ENCODE data around the gene SLC38A8.

Gene SLC38A8

GRCh38 chr16:84036131-84036530, 6.5 kb downstream of the SLC38A8 start:
- Histone ChIP-seq H3K4me1 (ENCODE audit: insufficient read depth, low read length, poor library complexity, severe bottlenecking) (no peaks in the 10 kb centered on the region), H3K4me2 (ENCODE audit: low read depth, low read length, poor library complexity, severe bottlenecking) (no peak overlapping the region), H3K9ac (ENCODE audit: low read depth, low read length, poor library complexity, severe bottlenecking) (no peak overlapping the region), H3K9me2 (replicated peaks; ENCODE audit: low read depth, low read length) (no peaks in the 10 kb centered on the region), H3K9me3 (ENCODE audit: insufficient read depth, low read depth, low read length) (no peaks in the 10 kb centered on the region), H3F3A (ENCODE audit: low read depth) (no peaks in the 10 kb centered on the region), H3K79me2 (ENCODE audit: insufficient read depth, low read length) (no peaks in the 10 kb centered on the region), H4K20me1 (ENCODE audit: insufficient read depth, low read length, poor library complexity, severe bottlenecking) (no peaks in the 10 kb centered on the region), H2AFZ (ENCODE audit: low read length) (no peak overlapping the region), H3K4me3 (ENCODE audit: low read length, poor library complexity, severe bottlenecking) (no peak overlapping the region), H3K27me3 (ENCODE audit: insufficient read depth, low read length, poor library complexity, severe bottlenecking) (no peaks in the 10 kb centered on the region), H3K36me3 (ENCODE audit: insufficient read depth, low read length) (no peaks in the 10 kb centered on the region)
- TF ChIP-seq CTCF (conservative IDR thresholded peaks at IDR 0.05; ENCODE audit: low read length) (no peak), EZH2phosphoT487 (IDR thresholded peaks at IDR 0.05; ENCODE audit: borderline replicate concordance) (no peak)

GRCh38 chr16:84034516-84034915, 8.1 kb downstream of the SLC38A8 start:
- H2AFZ ChIP-seq (ENCODE audit: low read length), result no peak overlapping the region
- no peaks in the 10 kb centered on the region for H4K20me1 ChIP-seq (ENCODE audit: insufficient read depth, low read length, poor library complexity, severe bottlenecking)
- no peaks in the 10 kb centered on the region for H3K79me2 ChIP-seq (ENCODE audit: insufficient read depth, low read length)
- H3K4me2 ChIP-seq (ENCODE audit: low read depth, low read length, poor library complexity, severe bottlenecking), result no peak overlapping the region
- no peaks in the 10 kb centered on the region for H3K9me2 ChIP-seq (replicated peaks; ENCODE audit: low read depth, low read length)
- no peak overlapping the region for H3K4me3 ChIP-seq (ENCODE audit: low read length, poor library complexity, severe bottlenecking)
- no peak overlapping the region for H3K9ac ChIP-seq (ENCODE audit: low read depth, low read length, poor library complexity, severe bottlenecking)
- H3K4me1 ChIP-seq (ENCODE audit: insufficient read depth, low read length, poor library complexity, severe bottlenecking), result peaks cover 5% of the 10 kb centered on the region
- H3K9me3 ChIP-seq (ENCODE audit: insufficient read depth, low read depth, low read length), result no peaks in the 10 kb centered on the region
- H3F3A ChIP-seq (ENCODE audit: low read depth), result no peaks in the 10 kb centered on the region
- TF ChIP-seq EZH2phosphoT487 (IDR thresholded peaks at IDR 0.05; ENCODE audit: borderline replicate concordance), result no peak
- no peak for TF ChIP-seq CTCF (conservative IDR thresholded peaks at IDR 0.05; ENCODE audit: low read length)
- no peaks in the 10 kb centered on the region for H3K27me3 ChIP-seq (ENCODE audit: insufficient read depth, low read length, poor library complexity, severe bottlenecking)
- H3K36me3 ChIP-seq (ENCODE audit: insufficient read depth, low read length), result no peaks in the 10 kb centered on the region

- Histone ChIP-seq H3K9me2 (replicated peaks; ENCODE audit: low read depth, low read length) (no peaks in the 10 kb centered on the region), H4K20me1 (ENCODE audit: insufficient read depth, low read length, poor library complexity, severe bottlenecking) (no peaks in the 10 kb centered on the region), H3K79me2 (ENCODE audit: insufficient read depth, low read length) (no peaks in the 10 kb centered on the region), H3K27me3 (ENCODE audit: insufficient read depth, low read length, poor library complexity, severe bottlenecking) (no peaks in the 10 kb centered on the region), H3K9ac (ENCODE audit: low read depth, low read length, poor library complexity, severe bottlenecking) (no peak overlapping the region), H3K9me3 (ENCODE audit: insufficient read depth, low read depth, low read length) (no peaks in the 10 kb centered on the region), H3K4me1 (ENCODE audit: insufficient read depth, low read length, poor library complexity, severe bottlenecking) (peaks cover 14% of the 10 kb centered on the region), H3K36me3 (ENCODE audit: insufficient read depth, low read length) (no peaks in the 10 kb centered on the region), H3K4me2 (ENCODE audit: low read depth, low read length, poor library complexity, severe bottlenecking) (no peak overlapping the region), H3K4me3 (ENCODE audit: low read length, poor library complexity, severe bottlenecking) (no peak overlapping the region), H2AFZ (ENCODE audit: low read length) (no peak overlapping the region), H3F3A (ENCODE audit: low read depth) (no peaks in the 10 kb centered on the region)
- TF ChIP-seq EZH2phosphoT487 (IDR thresholded peaks at IDR 0.05; ENCODE audit: borderline replicate concordance), result no peak
- no peak for TF ChIP-seq CTCF (conservative IDR thresholded peaks at IDR 0.05; ENCODE audit: low read length)
Observed at GRCh38 chr16:84033251-84034195, 9.1 kb downstream of the SLC38A8 start.
